AG04450 (cell line): ENCODE results near the gene BRI3BP. TPM values are rescaled to one million over a fixed set of nuclear protein-coding genes. Genes with fewer than 3 reads are reported as not detected.

ENCODE experiments used
- CTCF ChIA-PET: fragments of 300-600, 350-600 bp; formaldehyde crosslinking; extraction: SDS; loops from one replicate; lab custom pipeline; 2022; ENCODE audit warnings: antibody characterized with exemption, inconsistent platforms; lab: Charles Lee
- POLR2A ChIA-PET: fragments of 350-600 bp; formaldehyde crosslinking; extraction: SDS; loops from one replicate; lab custom pipeline; 2021; ENCODE audit warnings: antibody characterized with exemption, inconsistent platforms; lab: Yijun Ruan, JAX
- DNase-seq: peaks from one replicate; pipeline ENCODE4 v3.0.0-alpha.2; 2011; ENCODE audit warnings: low read depth, low spot score
- H3K27ac ChIP-seq: one replicate; pipeline ENCODE4 v1.5.1; 2012; ENCODE audit warnings: low read depth, low read length, control low read depth
- H3K27me3 ChIP-seq: one replicate; pipeline ENCODE4 v1.6.0; 2012; ENCODE audit warnings: low read length; ENCODE audit not compliant: control insufficient read depth, insufficient read depth
- H3K4me3 ChIP-seq: 2 replicates; pipeline ENCODE4 v1.5.1; 2011; ENCODE audit warnings: mild to moderate bottlenecking, low read depth, low read length, control low read depth
- H3K9me3 ChIP-seq: 2 replicates; pipeline ENCODE4 v1.5.1; 2012; ENCODE audit warnings: low read length; ENCODE audit not compliant: control insufficient read depth, insufficient read depth
- CTCF ChIP-seq: IDR thresholded peaks from 2 replicates; pipeline ENCODE4 v1.5.1; 2011; ENCODE audit warnings: low read depth, low read length, control low read depth, inconsistent platforms
- polyA plus RNA-seq: library from polyadenylated mRNA; depleted of rRNA; stranded (reverse); fragments of >200 nt; gene quantifications from 2 replicates; pipeline ENCODE4 v1.2.3, GENCODE V29; 2011

The BRI3BP gene
- polyA plus RNA-seq, 1 experiment: 2.9 TPM

GRCh38 chr12:124998705-124999104 is 5.3 kb downstream of the BRI3BP start:
- ChIA-PET CTCF (no interaction called here), POLR2A (no interaction called here)
- Histone ChIP-seq H3K27ac (no peak overlapping the region), H3K9me3 (no peaks in the 10 kb centered on the region; the same call in 1 of the 2 replicates), H3K27me3 (no peaks in the 10 kb centered on the region), H3K4me3 (no peak overlapping the region)
- no peak for TF ChIP-seq CTCF
- DNase-seq: no peak

GRCh38 chr12:125001636-125002035 is 8.2 kb downstream of the BRI3BP start:
- POLR2A ChIA-PET: no interaction called here
- H3K27me3 ChIP-seq: no peaks in the 10 kb centered on the region
- H3K9me3 ChIP-seq: no peaks in the 10 kb centered on the region
- H3K27ac ChIP-seq: no peak overlapping the region
- H3K4me3 ChIP-seq: no peak overlapping the region
- no peak for TF ChIP-seq CTCF
- DNase-seq: no peak
- CTCF ChIA-PET: no interaction called here

- Histone ChIP-seq H3K4me3 (no peak overlapping the region), H3K27me3 (no peaks in the 10 kb centered on the region), H3K27ac (no peak overlapping the region), H3K9me3 (no peaks in the 10 kb centered on the region)
- DNase-seq: no peak
- POLR2A ChIA-PET: no interaction called here
- CTCF ChIA-PET: no interaction called here
- no peak for TF ChIP-seq CTCF
Measured at GRCh38 chr12:125003021-125003420, 9.6 kb downstream of the BRI3BP start.

GRCh38 chr12:125004621-125005020 is 11.2 kb downstream of the BRI3BP start:
- no peak overlapping the region for H3K4me3 ChIP-seq
- ChIA-PET POLR2A (no interaction called here), CTCF (no interaction called here)
- H3K9me3 ChIP-seq: no peaks in the 10 kb centered on the region
- DNase-seq: no peak
- H3K27me3 ChIP-seq: no peaks in the 10 kb centered on the region
- H3K27ac ChIP-seq: no peak overlapping the region
- TF ChIP-seq CTCF: no peak

GRCh38 chr12:125005652-125006051 is 12.2 kb downstream of the BRI3BP start:
- CTCF ChIA-PET: no interaction called here
- H3K27ac ChIP-seq: no peak overlapping the region
- POLR2A ChIA-PET: no interaction called here

More at GRCh38 chr12:125005652-125006051, 12.2 kb downstream of the BRI3BP start:
- Histone ChIP-seq H3K4me3 (no peak overlapping the region), H3K9me3 (no peaks in the 10 kb centered on the region), H3K27me3 (no peaks in the 10 kb centered on the region)
- no peak for TF ChIP-seq CTCF
- no peak for DNase-seq
